NCI-H524 treated with DMSO at 0.1 percent for 48 hours (cell line): Measurements from ENCODE around the gene COG5.

Source experiments
- DNase-seq: peaks from one replicate; lab custom pipeline; 2025; lab: John Stamatoyannopoulos, UW

Gene COG5

GRCh38 chr7:107330478-107330877, 233.2 kb downstream of the COG5 start:
- no peak for DNase-seq

DNA sequence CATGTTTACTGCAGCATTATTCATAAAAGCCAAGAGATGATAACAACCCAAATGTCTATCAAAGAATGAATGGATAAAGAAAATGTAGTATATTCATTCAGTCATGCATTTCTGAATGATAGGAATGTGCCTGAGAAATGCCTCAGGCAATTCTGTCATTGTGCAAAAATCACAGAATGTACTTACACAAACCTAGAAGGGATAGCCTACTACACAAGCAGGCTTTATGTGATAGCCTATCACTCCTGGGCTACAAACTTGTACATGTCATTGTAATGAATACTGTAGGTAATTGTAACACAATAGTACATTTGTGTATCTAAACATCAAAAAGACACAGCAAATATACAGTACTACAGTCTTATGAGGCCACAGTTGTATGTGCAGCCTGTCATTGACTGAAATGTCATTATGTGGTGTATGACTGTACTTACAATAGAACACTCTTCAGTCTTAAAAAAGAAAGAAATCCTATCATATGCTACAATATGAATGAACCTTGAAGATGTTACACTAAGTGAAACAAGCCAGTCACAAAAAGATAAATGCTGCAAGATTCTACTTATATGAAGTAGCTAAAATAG, 235.6 kb downstream of the COG5 start:
- no peak for DNase-seq

DNA sequence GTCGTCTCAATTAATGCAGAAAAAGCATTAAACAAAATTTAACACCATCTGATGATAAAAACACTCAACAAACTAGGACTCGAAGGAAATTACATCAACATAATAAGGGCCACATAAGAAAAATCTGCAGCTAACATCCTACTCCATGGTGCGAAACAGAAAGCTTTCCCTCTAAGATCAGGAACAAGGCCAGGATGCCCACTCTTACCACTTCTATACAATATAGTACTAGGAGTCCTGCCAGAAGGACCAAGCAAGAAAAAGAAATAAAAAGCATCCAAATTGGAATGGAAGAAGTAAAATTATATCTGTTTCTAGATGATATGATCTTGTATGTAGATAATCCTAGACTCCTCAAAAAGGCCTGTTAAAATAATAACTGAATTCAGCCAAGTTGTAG, 237.7 kb downstream of the COG5 start:
- DNase-seq = no peak

DNA sequence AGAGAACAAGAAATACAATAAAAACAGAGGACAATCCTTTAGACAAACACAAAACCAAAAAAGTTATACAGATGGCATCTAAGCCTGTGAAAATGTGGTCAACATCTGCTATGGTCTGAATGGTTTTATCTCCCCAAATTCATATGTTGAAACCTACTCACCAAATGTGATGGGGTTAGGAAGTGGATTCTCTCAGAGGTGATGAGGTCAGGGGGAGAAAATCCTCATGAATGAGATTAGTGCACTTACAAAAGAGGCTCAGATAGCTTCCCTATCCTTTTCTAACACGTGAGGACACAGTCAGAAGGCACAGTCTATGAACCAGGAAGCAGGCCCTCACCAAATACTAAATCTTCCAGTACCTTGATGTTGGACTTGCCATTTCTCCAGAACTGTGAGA, 241.7 kb downstream of the COG5 start:
- DNase-seq = peak; percentile 66

GRCh38 chr7:107321611-107322010, 242.1 kb downstream of the COG5 start:
- DNase-seq = no peak

- no peak for DNase-seq
These were observed 243.9 kb downstream of the COG5 start for GRCh38 chr7:107319724-107320228.

DNA sequence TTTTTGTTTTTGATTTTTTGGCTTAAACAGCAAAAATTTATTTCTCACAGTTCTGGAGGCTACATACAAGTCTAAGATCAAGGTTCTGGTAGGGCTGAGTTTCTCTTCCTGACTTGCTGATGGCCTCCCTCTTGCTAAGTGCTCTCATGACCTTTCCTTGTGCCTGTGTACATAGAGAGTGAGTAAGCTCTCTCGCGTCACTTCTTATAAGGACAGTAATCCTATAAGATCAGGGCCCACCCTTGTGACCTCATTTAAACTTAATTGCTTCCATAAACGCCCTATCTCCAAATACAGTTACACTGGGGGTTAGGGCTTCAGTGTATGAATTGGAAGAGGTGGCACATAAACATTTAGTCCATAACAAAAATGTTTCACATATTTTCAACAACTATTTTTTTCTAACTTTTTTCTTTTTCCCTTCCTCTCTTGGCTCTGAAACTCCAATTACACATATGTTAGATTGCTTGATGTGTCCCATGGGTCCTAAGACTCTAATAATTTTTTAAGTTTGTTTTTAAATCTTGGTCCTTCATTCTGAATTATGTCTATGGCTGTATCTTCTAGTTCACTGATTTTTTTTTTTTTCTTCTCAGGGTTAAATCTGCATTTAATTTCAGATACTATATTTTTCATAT, 245.1 kb downstream of the COG5 start:
- no peak for DNase-seq

GRCh38 chr7:107315716-107316220, 248.0 kb downstream of the COG5 start:
- peak; percentile 71 for DNase-seq

DNA sequence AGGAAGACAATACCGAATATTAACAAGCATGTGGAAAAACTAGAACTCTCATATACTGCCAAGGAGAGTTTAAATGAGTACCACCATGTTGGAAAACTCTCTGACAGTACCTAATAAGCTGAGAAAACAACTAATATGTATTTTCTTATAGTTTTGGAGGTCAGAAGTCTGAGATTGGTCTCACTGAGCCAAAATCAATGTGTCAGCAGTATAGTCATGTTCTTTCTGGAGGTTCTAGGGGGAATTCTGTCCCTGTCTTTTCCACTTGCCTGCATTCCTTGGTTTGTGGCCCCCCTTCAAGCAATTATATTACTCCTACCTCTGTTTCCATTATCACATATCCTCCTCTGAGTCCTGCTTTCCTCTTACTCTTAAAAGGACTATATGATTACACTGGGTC, 250.4 kb downstream of the COG5 start:
- no peak for DNase-seq

GRCh38 chr7:107312418-107312817, 251.3 kb downstream of the COG5 start:
- no peak for DNase-seq

- no peak for DNase-seq
These were observed 254.4 kb downstream of the COG5 start for GRCh38 chr7:107309296-107309695.

DNA sequence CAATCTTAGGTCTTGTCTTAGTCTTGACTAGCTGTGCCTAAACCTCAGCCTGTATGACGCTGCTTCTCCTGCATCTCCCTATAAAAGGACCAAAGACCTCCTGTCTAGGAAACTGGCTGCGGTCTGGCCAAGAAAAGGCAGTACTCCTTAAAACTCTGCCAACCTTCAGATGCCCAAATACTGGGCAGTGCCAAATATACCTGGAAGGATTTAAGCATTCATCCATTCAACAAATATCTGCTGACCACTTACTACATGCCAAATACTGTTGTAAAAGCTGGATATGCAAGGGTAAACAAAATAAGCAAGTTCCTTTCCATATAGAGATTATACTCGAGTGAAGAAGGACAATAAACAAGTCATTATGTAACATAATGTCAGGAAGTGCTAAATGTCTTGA, 259.1 kb downstream of the COG5 start:
- DNase-seq = no peak

- no peak for DNase-seq
These were observed 259.7 kb downstream of the COG5 start for GRCh38 chr7:107304063-107304462.

DNA sequence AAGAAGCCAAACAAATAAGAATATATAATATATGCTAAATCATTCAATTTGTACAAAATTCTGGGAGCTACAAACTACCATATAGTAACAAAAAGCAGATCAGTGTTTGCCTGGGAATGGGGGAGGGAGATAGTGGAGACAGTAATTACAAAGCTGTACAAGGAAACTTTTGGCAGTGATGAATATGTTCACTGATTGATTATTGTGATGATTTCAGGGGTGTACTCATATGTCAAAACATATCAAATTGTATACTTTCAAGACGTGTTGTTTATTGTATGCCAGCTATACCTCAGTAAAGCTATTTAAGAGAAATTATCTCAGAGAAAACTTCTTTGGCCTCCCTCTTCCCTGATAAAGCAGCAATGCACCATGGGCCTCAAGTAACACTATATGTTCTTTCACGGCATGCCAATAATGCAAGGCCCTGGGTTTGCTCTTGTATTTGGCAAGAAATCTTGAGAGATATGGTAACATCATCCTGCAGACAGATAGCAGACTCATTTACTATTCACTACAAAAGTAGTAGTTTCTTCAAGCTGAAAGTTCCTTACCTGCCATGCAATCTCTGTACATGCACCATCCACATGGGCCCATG, 261.4 kb downstream of the COG5 start:
- no peak for DNase-seq

- no peak for DNase-seq
These were observed 269.5 kb downstream of the COG5 start for GRCh38 chr7:107294182-107294581.

DNA sequence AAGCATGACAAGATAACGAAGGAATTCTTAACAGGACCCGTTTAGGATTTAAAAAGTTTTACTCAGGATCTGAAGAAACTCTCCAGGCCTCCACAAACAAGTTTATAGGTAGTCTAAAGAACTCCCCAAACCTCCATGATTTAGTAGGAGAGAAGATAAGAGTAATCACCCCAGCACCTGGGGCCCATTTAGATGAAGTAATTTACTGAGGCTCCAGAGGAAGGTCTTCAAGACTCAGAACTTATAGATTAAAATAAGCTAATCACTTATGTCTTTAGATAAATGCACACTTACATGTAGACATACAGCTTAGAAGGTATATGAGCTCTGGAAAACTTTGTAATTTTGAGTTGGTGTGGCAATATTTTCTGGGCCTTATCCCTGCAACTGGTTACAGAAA, 271.1 kb downstream of the COG5 start:
- DNase-seq = no peak

- no peak for DNase-seq
These were observed 272.3 kb downstream of the COG5 start for GRCh38 chr7:107291434-107291833.

DNA sequence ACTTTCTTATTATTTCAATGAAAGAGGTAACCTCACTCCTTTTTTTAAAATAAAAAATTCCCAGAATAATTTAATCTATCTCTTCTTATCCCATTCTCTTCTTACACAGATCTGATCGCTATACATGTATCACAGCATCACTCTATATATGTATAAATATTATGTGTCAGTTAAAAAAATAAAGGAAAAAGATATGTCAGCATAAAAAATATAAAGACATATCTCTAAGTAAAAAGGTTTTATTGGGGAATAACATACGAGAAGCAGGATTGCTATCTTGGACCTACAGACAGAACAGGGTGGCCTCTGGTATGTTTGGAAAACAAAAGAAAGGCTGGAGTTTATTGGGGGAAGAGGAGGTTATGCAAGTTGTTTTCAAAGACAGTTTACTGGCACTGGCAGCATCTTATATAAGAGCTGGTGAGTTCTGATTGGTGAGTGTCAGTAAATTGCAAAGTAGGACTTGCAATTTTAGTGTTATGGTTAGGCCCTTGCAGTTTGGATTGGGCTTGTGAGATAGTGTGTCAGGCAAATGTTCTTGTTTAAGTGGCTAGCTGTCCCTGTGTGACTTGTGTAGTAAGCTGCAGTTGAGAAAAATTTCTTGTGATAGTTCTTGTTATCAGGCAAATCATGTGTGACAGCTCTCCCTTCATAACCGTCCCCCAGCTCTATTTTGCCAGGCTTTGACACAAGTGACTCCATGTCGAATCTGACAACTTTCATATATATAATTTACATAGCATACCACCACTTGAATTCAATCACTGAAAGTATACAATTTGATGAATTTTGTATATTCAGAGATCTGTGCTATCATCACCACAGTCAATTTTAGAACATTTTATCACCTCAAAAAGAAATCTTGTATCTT, 276.7 kb downstream of the COG5 start:
- DNase-seq = no peak

GRCh38 chr7:107284911-107285479, 278.7 kb downstream of the COG5 start:
- no peak for DNase-seq

GRCh38 chr7:107277331-107277730, 286.4 kb downstream of the COG5 start:
- DNase-seq = no peak

DNA sequence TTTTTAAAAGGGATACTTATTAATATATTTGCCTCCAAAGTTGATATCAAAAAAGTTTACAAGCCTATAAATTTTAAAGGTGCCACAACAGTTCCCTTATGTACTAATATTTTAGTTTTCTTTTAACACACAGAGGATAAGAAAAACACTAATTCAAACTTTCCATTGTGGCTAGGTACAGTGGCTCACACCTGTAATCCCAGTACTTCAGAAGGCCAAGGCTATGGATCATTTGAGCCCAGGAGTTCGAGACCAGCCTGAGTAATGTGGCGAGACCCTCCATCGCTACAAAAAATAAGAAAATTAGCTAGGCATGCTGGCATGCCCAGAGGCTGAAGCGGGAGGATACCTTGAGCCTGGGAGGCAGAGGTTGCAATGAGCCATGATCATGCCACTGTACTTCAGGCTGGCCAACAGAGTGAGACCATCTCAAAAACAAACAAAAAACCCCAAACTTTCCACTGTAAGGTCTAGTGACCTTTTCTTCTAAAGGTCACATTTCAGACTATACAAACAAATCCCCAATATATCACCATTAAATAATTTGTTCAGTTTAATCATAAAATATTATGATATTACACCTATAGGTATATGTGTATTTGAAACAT, 287.4 kb downstream of the COG5 start:
- no peak for DNase-seq

GRCh38 chr7:107274506-107274905, 289.2 kb downstream of the COG5 start:
- no peak for DNase-seq
